ENCODE measurements around the gene PPARA.

GRCh38 chr22:46109474-46110003 lies 40.8 kb upstream of the PPARA start:
- TF ChIP-seq, protein P1, sequence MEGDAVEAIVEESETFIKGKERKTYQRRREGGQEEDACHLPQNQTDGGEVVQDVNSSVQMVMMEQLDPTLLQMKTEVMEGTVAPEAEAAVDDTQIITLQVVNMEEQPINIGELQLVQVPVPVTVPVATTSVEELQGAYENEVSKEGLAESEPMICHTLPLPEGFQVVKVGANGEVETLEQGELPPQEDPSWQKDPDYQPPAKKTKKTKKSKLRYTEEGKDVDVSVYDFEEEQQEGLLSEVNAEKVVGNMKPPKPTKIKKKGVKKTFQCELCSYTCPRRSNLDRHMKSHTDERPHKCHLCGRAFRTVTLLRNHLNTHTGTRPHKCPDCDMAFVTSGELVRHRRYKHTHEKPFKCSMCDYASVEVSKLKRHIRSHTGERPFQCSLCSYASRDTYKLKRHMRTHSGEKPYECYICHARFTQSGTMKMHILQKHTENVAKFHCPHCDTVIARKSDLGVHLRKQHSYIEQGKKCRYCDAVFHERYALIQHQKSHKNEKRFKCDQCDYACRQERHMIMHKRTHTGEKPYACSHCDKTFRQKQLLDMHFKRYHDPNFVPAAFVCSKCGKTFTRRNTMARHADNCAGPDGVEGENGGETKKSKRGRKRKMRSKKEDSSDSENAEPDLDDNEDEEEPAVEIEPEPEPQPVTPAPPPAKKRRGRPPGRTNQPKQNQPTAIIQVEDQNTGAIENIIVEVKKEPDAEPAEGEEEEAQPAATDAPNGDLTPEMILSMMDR (conservative IDR thresholded peaks at IDR 0.05; ENCODE audit: low read length): no peak
- no peak for TF ChIP-seq EZH2phosphoT487 (IDR thresholded peaks at IDR 0.05; ENCODE audit: borderline replicate concordance, low read depth, low read length)
